Mesenchymal stem cell (in vitro differentiated cells and primary cell): ENCODE data around the gene ADARB2.
A peak's percentile ranks its signal among the peaks of the same experiment; 100 is the strongest.

Experiments
- DNase-seq: peaks from one replicate; pipeline ENCODE4 v3.0.0-alpha.2; 2013
- H2AFZ ChIP-seq: one replicate; pipeline ENCODE4 v1.6.1; 2013; ENCODE audit warnings: low read depth, mild to moderate bottlenecking, control low read depth, inconsistent platforms, low read length, moderate library complexity
- H2AK5ac ChIP-seq: 2 replicates; pipeline ENCODE4 v1.6.1; 2013; ENCODE audit warnings: low read length, moderate library complexity, mild to moderate bottlenecking, inconsistent platforms; ENCODE audit not compliant: severe bottlenecking
- H2BK120ac ChIP-seq: one replicate; pipeline ENCODE4 v1.6.1; 2013; ENCODE audit warnings: low read depth, mild to moderate bottlenecking, inconsistent platforms, low read length, moderate library complexity
- H2BK12ac ChIP-seq, 2 experiments: one replicate each; pipeline ENCODE4 v1.6.1; 2013; ENCODE audit warnings: inconsistent platforms in 2 of 2, low read length in 2 of 2, mild to moderate bottlenecking in 2 of 2, moderate library complexity in 2 of 2, control low read depth in 1 of 2
- H2BK15ac ChIP-seq: one replicate; pipeline ENCODE4 v1.6.1; 2013; ENCODE audit warnings: mild to moderate bottlenecking, low read depth, inconsistent platforms; ENCODE audit not compliant: poor library complexity, severe bottlenecking
- H2BK5ac ChIP-seq: 2 replicates; pipeline ENCODE4 v1.6.1; 2013; ENCODE audit warnings: low read depth, mild to moderate bottlenecking, low read length, control low read depth, inconsistent platforms; ENCODE audit not compliant: poor library complexity, severe bottlenecking
- H3K14ac ChIP-seq, 2 experiments: one replicate each; pipeline ENCODE4 v1.6.1; 2013; ENCODE audit warnings: inconsistent platforms in 2 of 2, low read length in 2 of 2, control low read depth in 1 of 2, mild to moderate bottlenecking in 1 of 2, moderate library complexity in 1 of 2
- H3K18ac ChIP-seq, 2 experiments: one replicate each; pipeline ENCODE4 v1.6.1; 2013; ENCODE audit warnings: inconsistent platforms in 2 of 2, low read length in 2 of 2, control low read depth in 1 of 2, low read depth in 1 of 2, mild to moderate bottlenecking in 1 of 2
- H3K23ac ChIP-seq, 2 experiments: one replicate each; pipeline ENCODE4 v1.6.1; 2013; ENCODE audit warnings: inconsistent platforms in 2 of 2, low read length in 2 of 2, mild to moderate bottlenecking in 2 of 2, moderate library complexity in 2 of 2, control low read depth in 1 of 2
- H3K27ac ChIP-seq: 2 replicates; pipeline ENCODE4 v1.5.1; 2013; ENCODE audit warnings: mild to moderate bottlenecking, moderate library complexity, low read length, control low read depth, inconsistent platforms; ENCODE audit not compliant: poor library complexity, severe bottlenecking
- H3K27me3 ChIP-seq, 2 experiments: 2 replicates each; pipeline versions ENCODE4 v1.6.1 to v1.7.0; 2013; ENCODE audit warnings: low read length in 2 of 2, mild to moderate bottlenecking in 2 of 2, moderate library complexity in 2 of 2, control low read depth in 1 of 2, inconsistent platforms in 1 of 2; ENCODE audit not compliant: control insufficient read depth in 1 of 2, insufficient read depth in 1 of 2
- H3K36me3 ChIP-seq, 2 experiments: 2 replicates each; pipeline versions ENCODE4 v1.6.1 to v1.7.0; 2013; ENCODE audit warnings: low read length in 2 of 2, control low read depth in 1 of 2, inconsistent platforms in 1 of 2, low read depth in 1 of 2, mild to moderate bottlenecking in 1 of 2; ENCODE audit not compliant: insufficient read depth in 2 of 2, control insufficient read depth in 1 of 2
- H3K4ac ChIP-seq, 2 experiments: one replicate each; pipeline ENCODE4 v1.6.1; 2013; ENCODE audit warnings: inconsistent platforms in 2 of 2, low read length in 2 of 2, mild to moderate bottlenecking in 2 of 2, moderate library complexity in 2 of 2, control low read depth in 1 of 2, low read depth in 1 of 2
- H3K4me1 ChIP-seq: 2 replicates; pipeline ENCODE4 v1.6.1; 2013; ENCODE audit warnings: low read depth, low read length, control low read depth; ENCODE audit not compliant: control insufficient read depth, insufficient read depth
- H3K4me2 ChIP-seq: 2 replicates; pipeline ENCODE4 v1.6.1; 2013; ENCODE audit warnings: low read length, mild to moderate bottlenecking, inconsistent platforms; ENCODE audit not compliant: poor library complexity, severe bottlenecking
- H3K4me3 ChIP-seq, 2 experiments: 2 replicates each; pipeline versions ENCODE4 v1.5.1 to v1.7.0; 2013; ENCODE audit warnings: low read length in 2 of 2, mild to moderate bottlenecking in 2 of 2, control low read depth in 1 of 2, low read depth in 1 of 2; ENCODE audit not compliant: insufficient read depth in 1 of 2
- H3K79me1 ChIP-seq: replicated peaks from 2 replicates; pipeline ENCODE4 v1.6.1; 2013; ENCODE audit warnings: mild to moderate bottlenecking, control low read depth, low read length, inconsistent platforms; ENCODE audit not compliant: poor library complexity, severe bottlenecking
- H3K9ac ChIP-seq: 2 replicates; pipeline ENCODE4 v1.7.0; 2013; ENCODE audit warnings: mild to moderate bottlenecking, low read length, moderate library complexity
- H3K9me3 ChIP-seq: 2 replicates; pipeline ENCODE4 v1.7.0; 2013; ENCODE audit warnings: mild to moderate bottlenecking, low read length; ENCODE audit not compliant: control insufficient read depth
- H4K8ac ChIP-seq: one replicate; pipeline ENCODE4 v1.6.1; 2013; ENCODE audit warnings: inconsistent platforms, mild to moderate bottlenecking, low read length, moderate library complexity
- H4K91ac ChIP-seq: one replicate; pipeline ENCODE4 v1.6.1; 2013; ENCODE audit warnings: mild to moderate bottlenecking, low read length, inconsistent platforms
- WGBS: methylation state at CpG from one replicate; pipeline ENCODE4 v1.1.7; 2013; ENCODE audit warnings: mixed read lengths; 5-methylcytosine and 5-hydroxymethylcytosine counted together

The ADARB2 gene

DNA sequence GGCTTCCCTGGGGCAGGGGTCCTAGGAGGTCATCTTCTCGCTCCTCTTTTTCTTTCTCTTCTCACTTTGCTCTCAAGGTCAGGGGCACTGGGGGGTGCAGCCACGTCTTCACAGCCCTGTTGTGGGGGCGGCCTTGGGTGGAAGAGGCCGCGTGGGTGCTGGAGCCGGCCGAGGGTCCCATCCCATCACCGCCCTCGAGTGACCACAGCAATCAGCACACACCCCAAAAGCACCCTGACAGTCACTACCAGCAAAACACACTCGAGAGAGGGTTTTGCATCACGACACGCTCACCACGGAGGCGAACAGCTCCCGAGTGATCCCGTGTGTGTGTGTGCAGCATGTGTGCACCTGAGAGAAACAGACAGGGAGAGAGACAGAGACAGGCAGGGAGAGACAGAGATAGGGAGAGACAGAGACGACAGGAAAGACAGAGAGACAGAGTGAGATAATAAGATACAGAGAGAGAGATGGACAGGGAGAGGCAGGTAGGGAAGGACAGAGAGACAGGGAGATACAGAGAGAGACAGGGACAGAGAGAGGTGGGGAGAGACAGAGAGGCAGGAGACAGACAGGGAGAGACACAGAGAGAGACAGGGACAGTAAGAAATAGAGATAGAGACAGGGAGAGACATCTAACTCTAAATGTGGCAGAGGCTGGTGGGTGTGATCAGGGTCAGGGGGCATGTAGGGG, 580.3 kb downstream of the ADARB2 start:
- peaks cover 22 to 28% of the 10 kb centered on the region in 2 experiments for H3K27me3 ChIP-seq
- H2BK5ac ChIP-seq = no peak overlapping the region
- H4K8ac ChIP-seq = no peak overlapping the region
- no peak overlapping the region for H3K9ac ChIP-seq
- H3K18ac ChIP-seq = no peak overlapping the region
- no peak overlapping the region for H3K4me2 ChIP-seq
- no peak overlapping the region for H2BK15ac ChIP-seq
- no peak overlapping the region for H3K14ac ChIP-seq
- H3K27ac ChIP-seq = no peak overlapping the region
- no peak overlapping the region for H4K91ac ChIP-seq
- no peak overlapping the region for H2AFZ ChIP-seq
- H3K9me3 ChIP-seq = no peaks in the 10 kb centered on the region
- no peak overlapping the region for H3K4ac ChIP-seq
- DNase-seq = no peak
- no peak overlapping the region for H2BK120ac ChIP-seq
- H3K4me3 ChIP-seq = no peak overlapping the region
- 86% methylated on average over 11 of the region's 17 CpGs for WGBS
- no peak overlapping the region for H2AK5ac ChIP-seq
- peaks cover 3% of the 10 kb centered on the region for H3K4me1 ChIP-seq
- H3K79me1 ChIP-seq = no peaks in the 10 kb centered on the region
- H2BK12ac ChIP-seq = no peak overlapping the region
- no peaks in the 10 kb centered on the region for H3K36me3 ChIP-seq
- H3K23ac ChIP-seq = no peak overlapping the region

DNA sequence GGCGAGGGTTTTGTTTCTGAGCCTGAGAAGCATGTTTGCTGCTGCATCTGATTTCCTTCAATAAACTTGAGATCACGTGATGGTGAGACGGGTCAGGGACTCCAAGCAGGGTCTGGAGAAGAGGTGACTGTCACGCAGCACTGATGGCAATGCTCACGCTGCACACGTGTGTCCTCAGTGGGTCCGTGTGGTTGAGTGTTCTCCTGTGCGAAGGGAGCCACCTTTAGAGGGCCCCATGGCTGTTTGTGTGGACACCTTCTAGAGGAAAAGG, 580.8 kb downstream of the ADARB2 start:
- Histone ChIP-seq H3K9me3 (no peaks in the 10 kb centered on the region), H3K14ac (no peak overlapping the region), H3K27ac (no peak overlapping the region), H3K4me1 (peaks cover 6% of the 10 kb centered on the region), H3K4me3 (no peak overlapping the region), H3K4ac (no peak overlapping the region), H3K27me3 (peaks cover 18 to 28% of the 10 kb centered on the region in 2 experiments), H2BK5ac (no peak overlapping the region), H3K9ac (no peak overlapping the region), H2BK15ac (no peak overlapping the region), H2AK5ac (no peak overlapping the region), H3K79me1 (no peaks in the 10 kb centered on the region), H3K4me2 (no peak overlapping the region), H3K18ac (no peak overlapping the region), H4K91ac (no peak overlapping the region), H2AFZ (no peak overlapping the region), H3K23ac (no peak overlapping the region), H4K8ac (no peak overlapping the region), H3K36me3 (no peaks in the 10 kb centered on the region), H2BK120ac (no peak overlapping the region), H2BK12ac (no peak overlapping the region)
- WGBS = 84% methylated on average over 8 of the region's 8 CpGs
- no peak for DNase-seq

DNA sequence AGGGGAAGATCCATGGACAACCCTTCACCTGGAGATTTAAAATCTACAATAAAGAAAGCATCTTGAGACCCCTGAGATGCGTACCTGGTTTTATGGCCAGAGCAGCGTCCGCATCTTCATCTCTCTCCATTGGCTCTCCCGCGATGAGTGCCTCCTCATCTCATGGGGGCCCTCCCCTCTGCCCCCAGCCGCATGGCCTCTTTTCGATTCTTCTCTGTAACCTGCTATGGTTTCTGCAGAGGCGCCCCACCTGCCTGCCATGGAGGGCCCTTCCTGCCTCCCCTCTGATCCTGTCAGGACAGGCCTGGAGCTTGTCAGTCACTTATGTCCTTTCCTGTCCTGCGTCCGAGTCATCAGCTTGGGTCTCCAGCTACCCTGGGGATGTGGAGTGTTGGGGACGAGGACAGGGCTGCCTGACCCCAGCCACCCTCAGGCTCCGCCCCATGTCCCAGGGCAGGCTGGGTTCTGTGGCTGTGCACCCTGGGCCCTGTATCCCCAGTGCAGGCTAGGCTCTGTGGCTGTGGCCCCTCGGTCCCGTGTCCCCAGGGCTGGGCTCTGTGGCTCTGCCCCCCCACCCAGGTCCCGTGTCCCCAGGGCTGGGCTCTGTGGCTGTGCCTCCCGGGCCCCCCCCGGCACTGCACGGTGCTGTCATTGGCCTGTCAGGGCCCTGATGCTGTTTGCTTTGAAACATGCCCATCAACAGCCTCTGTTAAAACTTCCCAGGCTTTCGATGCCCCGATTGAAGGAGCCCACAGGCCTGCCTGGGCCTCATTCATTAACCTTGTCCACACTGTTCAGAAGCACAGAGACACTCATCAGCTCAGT, 581.3 kb downstream of the ADARB2 start:
- no peak overlapping the region for H3K18ac ChIP-seq
- no peak overlapping the region for H3K23ac ChIP-seq
- no peak overlapping the region for H2BK120ac ChIP-seq
- H2BK12ac ChIP-seq = no peak overlapping the region
- H3K27me3 ChIP-seq = peaks cover 18 to 32% of the 10 kb centered on the region in 2 experiments
- H3K14ac ChIP-seq = no peak overlapping the region
- H3K9me3 ChIP-seq = no peaks in the 10 kb centered on the region
- peaks cover 9% of the 10 kb centered on the region for H3K4me1 ChIP-seq
- H2AK5ac ChIP-seq = no peak overlapping the region
- H4K91ac ChIP-seq = no peak overlapping the region
- H3K4ac ChIP-seq = no peak overlapping the region
- DNase-seq = no peak
- no peak overlapping the region for H3K4me3 ChIP-seq
- no peaks in the 10 kb centered on the region for H3K79me1 ChIP-seq
- H4K8ac ChIP-seq = peak overlapping the region; percentile 16
- H2BK5ac ChIP-seq = no peak overlapping the region
- no peak overlapping the region for H2BK15ac ChIP-seq
- no peak overlapping the region for H3K9ac ChIP-seq
- H3K4me2 ChIP-seq = no peak overlapping the region
- WGBS = 83% methylated on average over 20 of the region's 20 CpGs
- no peak overlapping the region for H3K27ac ChIP-seq
- no peaks in the 10 kb centered on the region for H3K36me3 ChIP-seq
- no peak overlapping the region for H2AFZ ChIP-seq

DNA sequence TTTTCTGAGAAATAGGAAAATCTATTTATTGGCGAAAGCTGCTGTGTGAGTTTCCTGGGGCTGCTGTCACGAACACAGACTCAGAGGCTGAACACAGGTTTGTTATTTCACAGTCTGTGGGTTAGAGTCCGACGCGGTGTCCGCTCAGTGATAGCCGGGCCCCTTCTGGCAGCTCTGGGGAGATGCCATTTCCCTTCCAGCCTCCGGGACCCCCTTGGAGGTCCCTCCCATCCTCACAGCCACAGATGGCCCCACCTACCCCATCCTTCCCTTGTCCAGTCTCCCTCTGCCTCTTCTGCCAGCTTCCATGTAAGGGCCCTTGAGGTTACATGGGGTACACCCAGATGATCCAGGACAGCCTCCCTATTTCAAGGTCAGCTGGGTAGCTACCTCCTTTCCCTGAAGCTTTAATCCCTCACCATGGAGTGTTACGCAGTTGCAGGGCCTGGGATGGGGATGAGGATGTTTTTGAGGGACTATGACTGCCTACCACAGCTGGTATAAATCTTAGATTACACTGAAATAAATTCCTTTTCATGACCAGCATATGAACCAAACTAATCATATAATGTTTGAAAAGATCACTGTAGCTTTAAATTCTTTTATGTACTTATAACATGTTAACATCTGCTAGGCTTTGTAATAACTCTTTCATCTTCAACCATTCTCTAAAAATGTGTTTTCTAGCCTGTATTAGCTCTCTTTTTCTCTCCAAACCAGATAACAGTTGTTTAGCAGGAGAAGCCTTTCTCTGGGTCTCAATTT, 582.6 kb downstream of the ADARB2 start:
- 81% methylated on average over 8 of the region's 9 CpGs for WGBS

More for the DNA sequence above, 582.6 kb downstream of the ADARB2 start:
- H2BK12ac ChIP-seq = no peak overlapping the region
- H3K4me1 ChIP-seq = peaks cover 18% of the 10 kb centered on the region
- no peak overlapping the region for H2BK15ac ChIP-seq
- no peak overlapping the region for H2AK5ac ChIP-seq
- no peak overlapping the region for H2BK120ac ChIP-seq
- no peak overlapping the region for H3K23ac ChIP-seq
- no peak overlapping the region for H2BK5ac ChIP-seq
- no peak overlapping the region for H3K14ac ChIP-seq
- no peaks in the 10 kb centered on the region for H3K9me3 ChIP-seq
- H3K27me3 ChIP-seq = peaks cover 14 to 32% of the 10 kb centered on the region in 2 experiments
- H3K79me1 ChIP-seq = no peaks in the 10 kb centered on the region
- no peak overlapping the region for H4K91ac ChIP-seq
- H3K9ac ChIP-seq = no peak overlapping the region
- H4K8ac ChIP-seq = no peak overlapping the region
- H3K18ac ChIP-seq = no peak overlapping the region
- no peak overlapping the region for H2AFZ ChIP-seq
- DNase-seq = no peak
- peaks cover 0 to 5% of the 10 kb centered on the region in 2 experiments for H3K36me3 ChIP-seq
- H3K4me2 ChIP-seq = no peak overlapping the region
- H3K27ac ChIP-seq = no peak overlapping the region
- H3K4me3 ChIP-seq = no peak overlapping the region
- no peak overlapping the region for H3K4ac ChIP-seq
